Neural progenitor cell (in vitro differentiated cells): ENCODE results near the gene MAGEA2.
"Not testable (repeated sequence)": the region's sequence is repeated elsewhere in the genome, so short reads cannot be mapped to it uniquely, and the experiment has no call there.

Experiments
- EZH2 ChIP-seq: fragments of 200-600 bp; sonication (generic); IDR thresholded peaks from 2 replicates; pipeline ENCODE4 v1.6.1; 2017; ENCODE audit warnings: antibody characterized with exemption, mild to moderate bottlenecking, moderate library complexity
- TF ChIP-seq, protein P1 (sequence below): fragments of 200-600 bp; sonication (generic); IDR thresholded peaks from 2 replicates; pipeline ENCODE4 v1.5.1; 2017; ENCODE audit warnings: antibody characterized with exemption, mild to moderate bottlenecking

DNA sequence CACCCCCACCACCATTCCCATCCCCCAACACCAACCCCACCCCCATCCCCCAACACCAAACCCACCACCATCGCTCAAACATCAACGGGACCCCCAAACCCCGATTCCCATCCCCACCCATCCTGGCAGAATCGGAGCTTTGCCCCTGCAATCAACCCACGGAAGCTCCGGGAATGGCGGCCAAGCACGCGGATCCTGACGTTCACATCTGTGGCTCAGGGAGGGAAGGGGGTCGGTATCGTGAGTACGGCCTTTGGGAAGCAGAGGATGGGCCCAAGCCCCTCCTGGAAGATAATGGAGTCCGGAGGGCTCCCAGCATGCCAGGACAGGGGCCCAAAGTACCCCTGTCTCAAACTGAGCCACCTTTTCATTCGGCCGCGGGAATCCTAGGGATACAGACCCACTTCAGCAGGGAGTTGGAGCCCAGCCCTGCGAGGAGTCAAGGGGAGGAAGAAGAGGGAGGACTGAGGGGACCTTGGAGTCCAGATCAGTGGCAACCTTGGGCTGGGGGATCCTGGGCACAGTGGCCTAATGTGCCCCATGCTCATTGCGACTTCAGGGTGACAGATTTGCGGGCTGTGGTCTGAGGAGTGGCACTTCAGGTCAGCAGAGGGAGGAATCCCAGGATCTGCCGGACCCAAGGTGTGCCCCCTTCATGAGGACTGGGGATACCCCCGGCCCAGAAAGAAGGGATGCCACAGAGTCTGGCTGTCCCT, 19.3 kb downstream of the MAGEA2 start:
- TF ChIP-seq, protein P1, sequence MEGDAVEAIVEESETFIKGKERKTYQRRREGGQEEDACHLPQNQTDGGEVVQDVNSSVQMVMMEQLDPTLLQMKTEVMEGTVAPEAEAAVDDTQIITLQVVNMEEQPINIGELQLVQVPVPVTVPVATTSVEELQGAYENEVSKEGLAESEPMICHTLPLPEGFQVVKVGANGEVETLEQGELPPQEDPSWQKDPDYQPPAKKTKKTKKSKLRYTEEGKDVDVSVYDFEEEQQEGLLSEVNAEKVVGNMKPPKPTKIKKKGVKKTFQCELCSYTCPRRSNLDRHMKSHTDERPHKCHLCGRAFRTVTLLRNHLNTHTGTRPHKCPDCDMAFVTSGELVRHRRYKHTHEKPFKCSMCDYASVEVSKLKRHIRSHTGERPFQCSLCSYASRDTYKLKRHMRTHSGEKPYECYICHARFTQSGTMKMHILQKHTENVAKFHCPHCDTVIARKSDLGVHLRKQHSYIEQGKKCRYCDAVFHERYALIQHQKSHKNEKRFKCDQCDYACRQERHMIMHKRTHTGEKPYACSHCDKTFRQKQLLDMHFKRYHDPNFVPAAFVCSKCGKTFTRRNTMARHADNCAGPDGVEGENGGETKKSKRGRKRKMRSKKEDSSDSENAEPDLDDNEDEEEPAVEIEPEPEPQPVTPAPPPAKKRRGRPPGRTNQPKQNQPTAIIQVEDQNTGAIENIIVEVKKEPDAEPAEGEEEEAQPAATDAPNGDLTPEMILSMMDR: not testable (repeated sequence)
- not testable (repeated sequence) for TF ChIP-seq EZH2
